ENCODE data around the gene TFDP3.

DNA sequence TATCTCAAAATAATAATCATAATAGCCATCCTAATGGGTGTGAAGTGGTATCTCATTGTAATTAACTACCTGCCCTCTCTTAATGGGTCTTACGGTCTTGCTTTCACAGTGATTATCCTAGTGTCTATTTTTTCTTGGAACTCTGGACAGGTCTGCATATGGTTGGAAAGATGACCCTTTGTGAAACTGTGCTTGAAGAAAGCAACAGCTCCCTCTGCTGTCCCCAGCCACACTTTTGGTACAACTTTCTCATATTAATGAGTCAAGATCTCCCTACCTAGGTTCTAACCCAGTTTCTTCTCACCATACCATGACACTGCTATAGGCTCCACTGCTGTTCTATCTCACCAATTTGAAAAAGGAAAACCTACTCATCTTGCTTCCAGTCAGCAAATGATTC, 2.4 kb downstream of the TFDP3 start:
- TF ChIP-seq, protein P1, sequence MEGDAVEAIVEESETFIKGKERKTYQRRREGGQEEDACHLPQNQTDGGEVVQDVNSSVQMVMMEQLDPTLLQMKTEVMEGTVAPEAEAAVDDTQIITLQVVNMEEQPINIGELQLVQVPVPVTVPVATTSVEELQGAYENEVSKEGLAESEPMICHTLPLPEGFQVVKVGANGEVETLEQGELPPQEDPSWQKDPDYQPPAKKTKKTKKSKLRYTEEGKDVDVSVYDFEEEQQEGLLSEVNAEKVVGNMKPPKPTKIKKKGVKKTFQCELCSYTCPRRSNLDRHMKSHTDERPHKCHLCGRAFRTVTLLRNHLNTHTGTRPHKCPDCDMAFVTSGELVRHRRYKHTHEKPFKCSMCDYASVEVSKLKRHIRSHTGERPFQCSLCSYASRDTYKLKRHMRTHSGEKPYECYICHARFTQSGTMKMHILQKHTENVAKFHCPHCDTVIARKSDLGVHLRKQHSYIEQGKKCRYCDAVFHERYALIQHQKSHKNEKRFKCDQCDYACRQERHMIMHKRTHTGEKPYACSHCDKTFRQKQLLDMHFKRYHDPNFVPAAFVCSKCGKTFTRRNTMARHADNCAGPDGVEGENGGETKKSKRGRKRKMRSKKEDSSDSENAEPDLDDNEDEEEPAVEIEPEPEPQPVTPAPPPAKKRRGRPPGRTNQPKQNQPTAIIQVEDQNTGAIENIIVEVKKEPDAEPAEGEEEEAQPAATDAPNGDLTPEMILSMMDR (conservative IDR thresholded peaks at IDR 0.05; ENCODE audit: low read depth, low read length) = peak; percentile 29; the same call in 1 of the 2 replicates
- TF ChIP-seq SMC3 (IDR thresholded peaks at IDR 0.05; ENCODE audit: low read depth, low read length) (0 out of 2 replicates have a peak, but pooled peaks have one; percentile 6), CEBPB (IDR thresholded peaks at IDR 0.05; ENCODE audit: low read depth, low read length) (no peak), MXI1 (IDR thresholded peaks at IDR 0.05; ENCODE audit: borderline replicate concordance, low read depth, low read length) (no peak), POLR2A (IDR thresholded peaks at IDR 0.05; ENCODE audit: low read depth, low read length) (no peak), FOS (IDR thresholded peaks at IDR 0.05; ENCODE audit: low read depth, low read length) (no peak), USF2 (IDR thresholded peaks at IDR 0.05; ENCODE audit: low read depth, low read length) (no peak), MAFK (IDR thresholded peaks at IDR 0.05; ENCODE audit: low read depth, low read length) (no peak), BHLHE40 (IDR thresholded peaks at IDR 0.05; ENCODE audit: low read depth, low read length) (no peak)

Data from IMR-90 (cell line).